GM23248 (cell line): ENCODE data around the gene LSP1. TPM values are rescaled to one million over a fixed set of nuclear protein-coding genes. Genes with fewer than 3 reads are reported as not detected.

ENCODE experiments used
- DNase-seq: peaks from one replicate; pipeline ENCODE4 v3.0.0-alpha.2; 2015
- H2AFZ ChIP-seq: fragments of 200-600 bp; sonication (generic); 2 replicates; pipeline ENCODE4 v1.6.1; 2016; ENCODE audit warnings: antibody characterized with exemption
- H3F3A ChIP-seq: fragments of 200-600 bp; sonication (generic); 2 replicates; pipeline ENCODE4 v1.6.1; 2016; ENCODE audit warnings: mild to moderate bottlenecking, antibody characterized with exemption, mixed run types; ENCODE audit not compliant: insufficient read depth
- H3K27ac ChIP-seq: fragments of 200-600 bp; sonication (generic); 2 replicates; pipeline ENCODE4 v1.5.1; 2016; ENCODE audit warnings: mild to moderate bottlenecking
- H3K27me3 ChIP-seq: fragments of 200-600 bp; sonication (generic); replicated peaks from 2 replicates; pipeline ENCODE4 v1.6.1; 2016; ENCODE audit warnings: mild to moderate bottlenecking; ENCODE audit not compliant: insufficient read depth
- H3K36me3 ChIP-seq: fragments of 200-600 bp; sonication (generic); 2 replicates; pipeline ENCODE4 v1.6.1; 2016; ENCODE audit warnings: low read depth, mild to moderate bottlenecking
- H3K4me1 ChIP-seq: fragments of 200-600 bp; sonication (generic); 2 replicates; pipeline ENCODE4 v1.6.1; 2016; ENCODE audit warnings: mild to moderate bottlenecking; ENCODE audit not compliant: insufficient read depth
- H3K4me2 ChIP-seq: fragments of 200-600 bp; sonication (generic); one replicate; pipeline ENCODE4 v1.6.1; 2016; ENCODE audit warnings: mild to moderate bottlenecking; ENCODE audit not compliant: unreplicated experiment
- H3K4me3 ChIP-seq: fragments of 200-600 bp; sonication (generic); 2 replicates; pipeline ENCODE4 v1.5.1; 2016; ENCODE audit warnings: mild to moderate bottlenecking
- H3K79me2 ChIP-seq: fragments of 200-600 bp; sonication (generic); 2 replicates; pipeline ENCODE4 v1.6.1; 2016; ENCODE audit warnings: mild to moderate bottlenecking; ENCODE audit not compliant: insufficient read depth
- H3K9ac ChIP-seq: fragments of 200-600 bp; sonication (generic); 2 replicates; pipeline ENCODE4 v1.6.1; 2016; ENCODE audit warnings: mild to moderate bottlenecking
- H3K9me2 ChIP-seq: fragments of 200-600 bp; sonication (generic); 2 replicates; pipeline ENCODE4 v1.6.1; 2016; ENCODE audit warnings: mixed run types, mild to moderate bottlenecking, moderate library complexity; ENCODE audit not compliant: insufficient read depth
- H3K9me3 ChIP-seq: fragments of 200-600 bp; sonication (generic); one replicate; pipeline ENCODE4 v1.6.1; 2017; ENCODE audit warnings: low read depth
- H4K20me1 ChIP-seq: fragments of 200-600 bp; sonication (generic); 2 replicates; pipeline ENCODE4 v1.6.0; 2016; ENCODE audit not compliant: insufficient read depth
- EZH2 ChIP-seq: fragments of 200-600 bp; sonication (generic); IDR thresholded peaks from 2 replicates; pipeline ENCODE4 v1.6.1; 2018; ENCODE audit warnings: antibody characterized with exemption, mild to moderate bottlenecking; ENCODE audit not compliant: insufficient read depth, poor library complexity, severe bottlenecking
- EZH2phosphoT487 ChIP-seq: fragments of 200-600 bp; sonication (generic); IDR thresholded peaks from 2 replicates; pipeline ENCODE4 v1.6.1; 2018; ENCODE audit warnings: antibody characterized with exemption, moderate library complexity, mild to moderate bottlenecking, low read depth; ENCODE audit not compliant: insufficient read depth
- WGBS, 2 experiments: methylation state at CpG; one replicate each; pipeline ENCODE4 v1.1.6; 2015 to 2017; ENCODE audit warnings: low lambda C conversion rate in 2 of 2, low coverage in 1 of 2; ENCODE audit errors: missing lambda C conversion rate in 2 of 2; 5-methylcytosine and 5-hydroxymethylcytosine counted together
- in situ Hi-C: fragments of 300-500 bp; cut with MboI; formaldehyde crosslinking; loops from 2 replicates; pipeline ENCODE4 v1.15.0; 2020
- polyA plus RNA-seq: library from polyadenylated mRNA; unstranded; fragments of >200 nt; fragmentation: Nextera tagmentation; extraction: Ambion mirVana; gene quantifications from 2 replicates; pipeline ENCODE4 v1.2.1, GENCODE V29; 2016
- total RNA-seq: library from RNA; depleted of rRNA; stranded (reverse); fragments of >200 nt; shearing (Covaris generic); gene quantifications from 2 replicates; pipeline ENCODE4 v1.2.3, GENCODE V29; 2014

The LSP1 gene
- total and polyA plus RNA-seq, 2 experiments from 2014 or later, result 0.36 TPM; not detected in 1

DNA sequence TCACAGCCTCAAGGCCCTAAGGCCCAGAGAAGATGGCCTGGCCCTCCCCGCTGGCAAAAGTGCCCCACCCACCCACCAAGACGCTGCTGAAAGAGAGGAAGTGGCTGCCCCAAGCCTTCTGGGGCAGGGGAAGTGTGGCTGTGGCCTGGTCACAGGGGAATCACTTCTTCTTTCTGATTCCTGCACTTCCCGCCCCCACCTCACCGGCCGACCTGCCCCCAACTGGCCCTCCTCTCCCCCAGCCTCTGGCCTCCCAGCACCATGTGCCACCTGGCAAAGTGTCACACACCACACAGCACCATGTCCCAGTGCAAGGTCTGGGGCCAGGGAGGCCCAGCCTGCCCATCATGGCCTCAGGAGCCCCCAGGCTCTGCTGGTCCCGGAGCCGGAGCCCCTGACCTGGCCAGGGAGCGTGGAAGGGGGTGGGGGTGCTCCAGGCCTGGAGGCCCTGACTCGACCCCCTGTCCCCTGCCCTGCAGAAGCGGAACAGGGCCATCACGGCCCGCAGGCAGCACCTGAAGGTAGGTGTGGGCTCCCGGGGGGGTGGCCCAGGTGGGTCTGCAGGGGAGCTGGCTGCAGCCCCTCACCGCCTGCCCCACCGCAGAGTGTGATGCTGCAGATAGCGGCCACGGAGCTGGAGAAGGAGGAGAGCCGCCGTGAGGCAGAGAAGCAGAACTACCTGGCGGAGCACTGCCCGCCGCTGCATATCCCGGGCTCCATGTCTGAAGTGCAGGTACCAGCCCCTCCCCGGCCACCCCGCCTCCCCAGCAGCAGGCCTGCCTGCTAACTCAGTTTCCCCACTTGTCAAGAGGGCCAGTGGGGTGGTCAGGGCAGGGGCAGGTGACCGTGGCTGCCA is 12.7 kb upstream of the LSP1 start:
- Histone ChIP-seq H3K9me2 (no peaks in the 10 kb centered on the region), H3K4me2 (no peak overlapping the region), H3K27me3 (no peaks in the 10 kb centered on the region; the same call in 1 of the 2 replicates), H3K9ac (no peak overlapping the region), H3K4me1 (no peaks in the 10 kb centered on the region), H3K36me3 (no peaks in the 10 kb centered on the region), H3K27ac (no peak overlapping the region), H3K4me3 (no peak overlapping the region), H3F3A (no peaks in the 10 kb centered on the region), H4K20me1 (no peaks in the 10 kb centered on the region), H3K79me2 (no peaks in the 10 kb centered on the region), H3K9me3 (no peaks in the 10 kb centered on the region), H2AFZ (no peak overlapping the region)
- no peak for TF ChIP-seq EZH2
- no peak for TF ChIP-seq EZH2phosphoT487
- no peak for DNase-seq
- 73 to 76% methylated on average over 8 to 25 of the region's 26 CpGs for WGBS, 2 experiments
- in situ Hi-C loops, result no loop called here

DNA sequence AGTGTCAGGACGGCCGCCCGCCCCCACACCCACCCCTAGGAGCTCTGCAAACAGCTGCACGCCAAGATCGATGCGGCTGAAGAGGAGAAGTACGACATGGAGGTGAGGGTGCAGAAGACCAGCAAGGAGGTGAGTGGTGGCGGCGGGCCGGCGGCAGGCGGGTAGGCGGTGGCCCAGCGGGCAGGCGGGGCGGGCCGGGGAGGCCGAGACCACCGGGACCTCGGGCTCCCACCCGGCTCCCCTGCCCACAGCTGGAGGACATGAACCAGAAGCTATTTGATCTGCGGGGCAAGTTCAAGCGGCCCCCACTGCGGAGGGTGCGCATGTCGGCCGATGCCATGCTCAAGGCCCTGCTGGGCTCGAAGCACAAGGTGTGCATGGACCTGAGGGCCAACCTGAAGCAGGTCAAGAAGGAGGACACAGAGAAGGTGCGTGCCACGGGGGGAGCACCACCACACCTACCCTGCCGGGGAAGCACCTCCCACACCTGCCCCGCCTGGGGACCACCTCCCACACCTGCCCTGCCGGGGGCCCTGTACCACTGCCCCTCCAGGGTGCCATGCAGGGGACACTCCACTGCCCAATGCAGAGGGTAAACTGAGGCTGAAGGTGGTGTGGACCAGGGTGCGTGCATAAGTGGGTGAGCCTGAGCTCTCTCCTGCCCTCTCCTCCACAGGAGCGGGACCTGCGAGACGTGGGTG is 12.0 kb upstream of the LSP1 start:
- Histone ChIP-seq H3K9ac (no peak overlapping the region), H3K4me2 (no peak overlapping the region), H3K9me3 (no peaks in the 10 kb centered on the region), H3K4me3 (no peak overlapping the region), H3K79me2 (no peaks in the 10 kb centered on the region), H3K9me2 (no peaks in the 10 kb centered on the region), H3F3A (no peaks in the 10 kb centered on the region), H3K27ac (no peak overlapping the region), H2AFZ (no peak overlapping the region), H3K36me3 (no peaks in the 10 kb centered on the region), H3K4me1 (no peaks in the 10 kb centered on the region), H4K20me1 (no peaks in the 10 kb centered on the region), H3K27me3 (no peaks in the 10 kb centered on the region; the same call in 1 of the 2 replicates)
- TF ChIP-seq EZH2phosphoT487 (no peak), EZH2 (no peak)
- 77 to 81% methylated on average over 21 to 37 of the region's 37 CpGs for WGBS, 2 experiments
- DNase-seq, result no peak
- in situ Hi-C loops, result no loop called here

DNA sequence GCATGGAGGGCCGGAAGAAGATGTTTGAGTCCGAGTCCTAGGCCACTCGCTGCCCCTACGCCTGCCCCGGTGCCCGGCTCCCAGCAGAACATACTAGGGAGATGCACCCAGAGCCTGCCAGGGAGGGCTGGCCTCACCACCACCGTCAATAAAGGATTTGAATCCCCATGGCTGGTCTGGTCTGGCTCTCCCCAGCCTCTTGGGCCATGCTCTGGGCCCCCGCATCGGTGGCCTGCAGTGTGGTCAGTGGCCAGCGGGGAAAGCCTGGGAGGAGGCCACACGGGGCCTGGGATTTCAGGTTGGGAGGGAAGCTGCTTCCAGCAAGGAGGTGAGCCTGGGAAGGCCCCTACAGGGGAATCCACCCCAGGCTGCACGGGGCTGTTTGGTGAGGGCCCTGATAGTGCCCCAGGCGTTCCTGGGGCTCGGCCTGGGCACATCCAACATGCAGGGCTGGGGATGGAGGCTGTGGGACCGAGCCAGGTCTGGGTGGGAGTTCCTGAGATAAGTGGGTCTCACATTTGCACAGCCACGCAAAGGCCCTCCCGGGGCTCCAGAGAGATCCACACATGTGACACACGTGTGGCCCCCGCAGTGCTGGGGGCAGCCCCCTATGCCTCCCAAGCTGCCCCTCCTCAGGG is 11.3 kb upstream of the LSP1 start:
- Histone ChIP-seq H3F3A (no peaks in the 10 kb centered on the region), H3K4me2 (no peak overlapping the region), H4K20me1 (no peaks in the 10 kb centered on the region), H3K9me2 (no peaks in the 10 kb centered on the region), H3K27ac (no peak overlapping the region), H3K79me2 (no peaks in the 10 kb centered on the region), H3K4me3 (no peak overlapping the region), H3K9me3 (no peaks in the 10 kb centered on the region), H3K27me3 (no peaks in the 10 kb centered on the region; the same call in 1 of the 2 replicates), H3K9ac (no peak overlapping the region), H3K4me1 (no peaks in the 10 kb centered on the region), H3K36me3 (no peaks in the 10 kb centered on the region), H2AFZ (no peak overlapping the region)
- in situ Hi-C loops, result no loop called here
- 61 to 71% methylated on average over 17 to 19 of the region's 19 CpGs for WGBS, 2 experiments
- DNase-seq, result no peak
- TF ChIP-seq EZH2 (no peak), EZH2phosphoT487 (no peak)

DNA sequence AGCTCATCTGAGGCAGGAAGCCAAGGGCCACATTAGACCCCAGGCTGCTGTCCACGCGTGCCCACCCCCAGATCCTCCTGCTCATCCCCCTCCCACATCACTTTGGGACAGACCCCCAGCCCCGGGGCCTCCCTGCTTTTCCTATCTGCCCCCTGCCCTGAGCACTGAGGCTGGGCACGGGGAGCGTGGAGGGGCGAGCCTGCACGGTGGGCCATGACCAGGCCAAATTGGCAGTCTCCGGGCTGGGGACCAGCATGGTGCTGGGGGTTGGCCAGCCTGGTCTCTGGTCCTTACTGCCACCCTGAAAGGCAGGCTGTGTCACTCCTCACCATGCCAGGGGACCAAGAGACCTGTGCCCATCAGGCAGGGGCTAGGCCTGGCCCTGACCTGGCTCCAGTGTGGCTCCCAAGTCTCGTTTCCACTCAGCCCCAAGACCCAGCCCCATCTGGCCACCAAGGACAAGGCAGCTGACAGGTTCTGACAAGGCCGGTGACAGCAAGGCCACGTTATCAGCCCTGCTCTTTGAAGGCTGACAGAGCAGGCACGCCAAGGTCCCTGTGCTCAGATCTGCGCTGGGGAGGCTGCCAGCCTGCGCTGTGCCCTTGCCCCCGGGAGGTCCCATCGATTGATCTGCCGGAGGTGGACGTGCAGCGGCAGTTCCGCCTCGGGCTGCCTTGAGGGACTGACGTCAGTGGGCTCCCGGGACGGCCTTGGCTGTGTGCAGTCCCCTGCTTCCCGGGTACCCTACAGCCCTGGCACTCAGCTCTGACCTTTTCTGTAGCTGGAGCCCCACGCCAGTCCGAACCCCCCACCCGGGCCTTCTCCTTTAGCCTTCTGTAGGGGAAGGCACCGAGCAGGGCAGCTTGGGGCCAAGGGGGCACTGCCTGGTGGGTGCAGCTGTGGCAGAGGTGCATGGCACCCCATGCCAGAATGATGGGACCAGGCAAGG is 10.5 kb upstream of the LSP1 start:
- DNase-seq, result no peak
- Histone ChIP-seq H3K9me2 (no peaks in the 10 kb centered on the region), H3K9me3 (no peaks in the 10 kb centered on the region), H3K27ac (no peak overlapping the region), H3K36me3 (no peaks in the 10 kb centered on the region), H3K79me2 (no peaks in the 10 kb centered on the region), H3K4me1 (no peaks in the 10 kb centered on the region), H2AFZ (no peak overlapping the region), H3K4me2 (no peak overlapping the region), H4K20me1 (no peaks in the 10 kb centered on the region), H3F3A (no peaks in the 10 kb centered on the region), H3K4me3 (no peak overlapping the region), H3K9ac (no peak overlapping the region), H3K27me3 (no peaks in the 10 kb centered on the region; the same call in 1 of the 2 replicates)
- TF ChIP-seq EZH2 (no peak), EZH2phosphoT487 (no peak)
- in situ Hi-C loops, result no loop called here
- WGBS, 2 experiments, result 65 to 66% methylated on average over 20 to 24 of the region's 29 CpGs
